Panc1 (cell line): ENCODE measurements around the gene RPUSD1. TPM values are rescaled to one million over a fixed set of nuclear protein-coding genes. Genes with fewer than 3 reads are reported as not detected.

Experiments
- ATAC-seq: fragments of 200-7000 bp; cut with Tn5 transposase; 2 replicates; pipeline ENCODE4 v1.9.1; 2020; ENCODE audit warnings: mild to moderate bottlenecking, moderate library complexity
- BruUV-seq: library from RNA; stranded (reverse); fragments of 400-500 nt; replicated peaks from 2 replicates; lab custom pipeline; 2021; lab: Mats Ljungman, UMichigan
- CTCF ChIA-PET: fragments of 300-600 bp; sonication (Branson Sonifier 250); formaldehyde crosslinking; loops from one replicate; lab custom pipeline; 2022; ENCODE audit warnings: antibody characterized with exemption; lab: Charles Lee
- POLR2A ChIA-PET: fragments of 300-600 bp; sonication (Branson Sonifier 250); formaldehyde crosslinking; loops from one replicate; lab custom pipeline; 2022; ENCODE audit warnings: antibody characterized with exemption; lab: Charles Lee
- DNase-seq: peaks from one replicate; pipeline ENCODE4 v3.0.0-alpha.2; 2010; ENCODE audit warnings: low read depth, low spot score
- H3K27ac ChIP-seq: 2 replicates; pipeline ENCODE4 v1.5.1; 2011; ENCODE audit warnings: mild to moderate bottlenecking, low read length, inconsistent platforms
- H3K27me3 ChIP-seq: fragments of 200-500 bp; sonication (Bioruptor generic); 2 replicates; pipeline ENCODE4 v1.6.0; 2014; ENCODE audit warnings: low read length, inconsistent platforms; ENCODE audit not compliant: control insufficient read depth, insufficient read depth
- H3K36me3 ChIP-seq: fragments of 200-500 bp; sonication (Bioruptor generic); 2 replicates; pipeline ENCODE4 v1.5.1; 2014; ENCODE audit warnings: inconsistent platforms, mild to moderate bottlenecking, low read length, moderate library complexity; ENCODE audit not compliant: control insufficient read depth, insufficient read depth
- H3K4me1 ChIP-seq: 2 replicates; pipeline ENCODE4 v1.5.1; 2011; ENCODE audit warnings: inconsistent platforms, mild to moderate bottlenecking, low read length, moderate library complexity; ENCODE audit not compliant: control insufficient read depth, insufficient read depth
- H3K4me3 ChIP-seq, 2 experiments: 2 replicates each; pipeline ENCODE4 v1.5.1; 2011 to 2012; ENCODE audit warnings: low read depth in 2 of 2, low read length in 2 of 2, mild to moderate bottlenecking in 2 of 2, inconsistent platforms in 1 of 2, moderate library complexity in 1 of 2
- H3K9me3 ChIP-seq: fragments of 200-500 bp; sonication (Bioruptor generic); 2 replicates; pipeline ENCODE4 v1.5.1; 2014; ENCODE audit warnings: low read depth, mild to moderate bottlenecking, inconsistent platforms, low read length, moderate library complexity; ENCODE audit not compliant: control insufficient read depth, insufficient read depth
- CTCF ChIP-seq: fragments of 450-650 bp; IDR thresholded peaks from 2 replicates; pipeline ENCODE4 v1.5.1; 2017; ENCODE audit warnings: mild to moderate bottlenecking
- POLR2AphosphoS5 ChIP-seq: IDR thresholded peaks from 2 replicates; pipeline ENCODE4 v1.6.1; 2012; ENCODE audit warnings: mild to moderate bottlenecking, low read depth, low read length, moderate library complexity
- REST ChIP-seq, 2 experiments: IDR thresholded peaks; 2 replicates each; pipeline ENCODE4 v1.6.1; 2011 to 2012; ENCODE audit warnings: low read depth in 2 of 2, control low read depth in 1 of 2, low read length in 1 of 2, mild to moderate bottlenecking in 1 of 2, moderate library complexity in 1 of 2; ENCODE audit not compliant: insufficient read depth in 1 of 2
- SIN3A ChIP-seq: IDR thresholded peaks from 2 replicates; pipeline ENCODE4 v1.6.1; 2012; ENCODE audit warnings: low read depth, mild to moderate bottlenecking, low read length, moderate library complexity, borderline replicate concordance; ENCODE audit not compliant: insufficient read depth
- TCF7L2 ChIP-seq: IDR thresholded peaks from 2 replicates; pipeline ENCODE4 v1.6.1; 2011; ENCODE audit warnings: mild to moderate bottlenecking, low read depth, low read length, inconsistent platforms
- in situ Hi-C: cut with HindIII; loops from 2 replicates; pipeline ENCODE4 v1.10.0; 2016; ENCODE audit warnings: low sequenced_read_pairs, low pct_unique_long_range_greater_than_20kb
- intact Hi-C: fragments of 100-400 bp; cut with micrococcal nuclease; formaldehyde crosslinking; loops from one replicate; pipeline ENCODE4 v1.10.0; 2022; ENCODE audit not compliant: unreplicated experiment
- total RNA-seq: library from RNA; stranded (reverse); gene quantifications from one replicate; pipeline ENCODE4 v1.2.1, GENCODE V29; 2021; ENCODE audit not compliant: unreplicated experiment

Gene RPUSD1
- total RNA-seq, 1 experiment from 2014 or later, result 61.1 TPM

- TSS peak; percentile 89 for BruUV-seq
- intact Hi-C loops (loop anchor here (5.0 kb wide), 1 partner anchor 47 kb away; the partner anchor contains the start of genes CHTF18 and RPUSD1), in situ Hi-C loops (no loop called here)
- Histone ChIP-seq H3K9me3 (no peaks in the 10 kb centered on the region), H3K36me3 (peaks cover 5% of the 10 kb centered on the region), H3K27ac (peak overlapping the region; percentile 83), H3K4me3 (peak overlapping the region; percentile 66 to 89), H3K27me3 (no peaks in the 10 kb centered on the region), H3K4me1 (peaks cover 8% of the 10 kb centered on the region; the same call in 1 of the 2 replicates)
- TF ChIP-seq CTCF (no peak), REST (IDR thresholded peaks at IDR 0.05; ENCODE audit: insufficient read depth in 1 of 2, low read depth in 2 of 2, low read length in 1 of 2) (no peak), TCF7L2 (no peak), POLR2AphosphoS5 (no peak), SIN3A (no peak; the same call in 1 of the 2 replicates)
- DNase-seq (no peak), ATAC-seq (peak; percentile 15; the same call in 1 of the 2 replicates)
- ChIA-PET CTCF (interaction anchor here (0.7 kb wide), 1 partner anchor 18 kb away, joined by 3 read pairs; no protein-coding TSS in a partner anchor), POLR2A (no interaction called here)
These were observed 48.4 kb downstream of the RPUSD1 start for GRCh38 chr16:739560-740458.

GRCh38 chr16:736936-737481 is 51.2 kb downstream of the RPUSD1 start:
- BruUV-seq, result no TSS peak
- H3K9me3 ChIP-seq, result no peaks in the 10 kb centered on the region
- DNase-seq (no peak), ATAC-seq (no peak)
- H3K36me3 ChIP-seq, result peaks cover 5% of the 10 kb centered on the region
- POLR2A ChIA-PET, result no interaction called here
- in situ Hi-C loops, result no loop called here
- no peak overlapping the region for H3K4me3 ChIP-seq
- CTCF ChIA-PET, result no interaction called here
- intact Hi-C loops, result no loop called here
- H3K27me3 ChIP-seq, result no peaks in the 10 kb centered on the region
- no peak overlapping the region for H3K27ac ChIP-seq
- H3K4me1 ChIP-seq, result peaks cover 8% of the 10 kb centered on the region; the same call in 1 of the 2 replicates
- TF ChIP-seq TCF7L2 (no peak), SIN3A (no peak), CTCF (no peak), REST (IDR thresholded peaks at IDR 0.05; ENCODE audit: insufficient read depth in 1 of 2, low read depth in 2 of 2, low read length in 1 of 2) (no peak), POLR2AphosphoS5 (no peak)
